NCI-H2081 (cell line): ENCODE data around the gene ZNF136.

Source experiments
- DNase-seq, 2 experiments: peaks; one replicate each; lab custom pipeline; 2025; lab: John Stamatoyannopoulos, UW

Gene ZNF136

GRCh38 chr19:12194827-12195731 lies 32.2 kb downstream of the ZNF136 start:
- no peak for DNase-seq

- no peak for DNase-seq
Measured at GRCh38 chr19:12198136-12198535, 35.2 kb downstream of the ZNF136 start.

- DNase-seq, result no peak
Measured at GRCh38 chr19:12199757-12200419, 37.0 kb downstream of the ZNF136 start.

- DNase-seq, result no peak
Measured at GRCh38 chr19:12202250-12202649, 39.4 kb downstream of the ZNF136 start.

GRCh38 chr19:12205296-12205695 lies 42.4 kb downstream of the ZNF136 start:
- no peak for DNase-seq

- no peak for DNase-seq
Measured at GRCh38 chr19:12208221-12208620, 45.3 kb downstream of the ZNF136 start.

GRCh38 chr19:12217332-12217731 lies 54.4 kb downstream of the ZNF136 start:
- DNase-seq, result no peak

- DNase-seq, result no peak
Measured at GRCh38 chr19:12222980-12223630, 60.2 kb downstream of the ZNF136 start.

GRCh38 chr19:12224676-12225075 lies 61.8 kb downstream of the ZNF136 start:
- no peak for DNase-seq

- no peak for DNase-seq
Measured at GRCh38 chr19:12229990-12230389, 67.1 kb downstream of the ZNF136 start.

- DNase-seq, result no peak
Measured at GRCh38 chr19:12230751-12231733, 68.1 kb downstream of the ZNF136 start.

GRCh38 chr19:12232961-12233360 lies 70.1 kb downstream of the ZNF136 start:
- no peak for DNase-seq

- no peak for DNase-seq
Measured at GRCh38 chr19:12237143-12237839, 74.4 kb downstream of the ZNF136 start.
